ENCODE results near the gene PNMT.
A peak's percentile ranks its signal among the peaks of the same experiment; 100 is the strongest.

DNA sequence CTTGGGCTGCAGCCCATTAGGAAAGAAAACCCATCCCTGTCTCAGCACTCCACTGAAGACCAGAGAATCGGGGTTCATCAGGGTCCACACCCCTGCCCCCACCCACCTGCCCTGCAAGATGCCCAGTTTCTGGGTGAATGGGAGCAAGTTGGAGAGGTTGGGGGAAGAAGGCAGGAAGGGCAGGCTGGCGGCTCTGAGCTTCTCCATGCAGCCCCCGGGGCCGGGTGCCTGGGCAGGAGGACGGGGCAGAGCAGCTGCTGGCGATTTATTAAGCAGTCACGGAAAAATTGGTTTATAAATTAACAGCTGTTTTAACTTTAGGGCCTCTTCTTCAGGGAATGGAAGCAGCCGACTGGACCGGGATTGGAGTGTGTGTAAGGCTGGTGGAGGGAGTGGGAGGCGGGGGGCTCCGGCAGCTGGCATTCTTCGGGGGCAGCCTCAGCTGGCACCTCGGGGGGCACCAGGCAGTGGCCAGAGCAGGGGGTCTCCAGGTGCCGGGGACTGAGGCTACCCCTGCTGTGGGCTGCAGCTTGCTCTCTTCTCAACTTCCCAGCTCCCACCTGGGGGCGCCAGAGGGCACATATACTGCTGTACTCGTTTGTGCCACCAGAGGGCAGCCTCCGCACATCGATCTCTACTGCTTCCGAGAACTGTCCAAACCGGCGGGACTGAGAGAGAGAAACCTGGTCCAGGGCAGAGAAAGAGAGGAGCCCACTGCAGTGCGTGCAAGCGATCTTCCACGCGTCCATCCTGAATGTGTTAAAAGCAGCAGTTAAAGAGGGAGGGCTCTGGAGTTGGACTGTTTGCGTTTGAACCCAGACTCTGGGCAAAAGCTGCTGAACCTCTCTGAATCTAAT is 46.5 kb upstream of the PNMT start:
- TF ChIP-seq, protein P1, sequence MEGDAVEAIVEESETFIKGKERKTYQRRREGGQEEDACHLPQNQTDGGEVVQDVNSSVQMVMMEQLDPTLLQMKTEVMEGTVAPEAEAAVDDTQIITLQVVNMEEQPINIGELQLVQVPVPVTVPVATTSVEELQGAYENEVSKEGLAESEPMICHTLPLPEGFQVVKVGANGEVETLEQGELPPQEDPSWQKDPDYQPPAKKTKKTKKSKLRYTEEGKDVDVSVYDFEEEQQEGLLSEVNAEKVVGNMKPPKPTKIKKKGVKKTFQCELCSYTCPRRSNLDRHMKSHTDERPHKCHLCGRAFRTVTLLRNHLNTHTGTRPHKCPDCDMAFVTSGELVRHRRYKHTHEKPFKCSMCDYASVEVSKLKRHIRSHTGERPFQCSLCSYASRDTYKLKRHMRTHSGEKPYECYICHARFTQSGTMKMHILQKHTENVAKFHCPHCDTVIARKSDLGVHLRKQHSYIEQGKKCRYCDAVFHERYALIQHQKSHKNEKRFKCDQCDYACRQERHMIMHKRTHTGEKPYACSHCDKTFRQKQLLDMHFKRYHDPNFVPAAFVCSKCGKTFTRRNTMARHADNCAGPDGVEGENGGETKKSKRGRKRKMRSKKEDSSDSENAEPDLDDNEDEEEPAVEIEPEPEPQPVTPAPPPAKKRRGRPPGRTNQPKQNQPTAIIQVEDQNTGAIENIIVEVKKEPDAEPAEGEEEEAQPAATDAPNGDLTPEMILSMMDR (IDR thresholded peaks at IDR 0.05) = peak; percentile 98 to 100 (median 100)
- no peak for TF ChIP-seq POLR2A (IDR thresholded peaks at IDR 0.05)

Data from testis (tissue), 2 donors.